Pancreas (tissue), 10 donors: ENCODE results near the gene GNG2. TPM values are rescaled to one million over a fixed set of nuclear protein-coding genes. Genes with fewer than 3 reads are reported as not detected.

Experiments used
- ATAC-seq, 4 donors: fragments of 200-7000 bp; cut with Tn5 transposase; one replicate each; pipeline versions ENCODE4 v1.8.0 to v1.9.1; 2020; ENCODE audit warnings: mild to moderate bottlenecking in 4 of 4, moderate library complexity in 4 of 4
- DNase-seq, 6 donors: peaks; one replicate each; pipeline ENCODE4 v3.0.0-alpha.2; 2020
- FAIRE-seq: peaks from 2 replicates; lab custom pipeline; 2012; peaks lifted over from hg19 to GRCh38; lab: Jason Lieb, UNC
- H3K27ac ChIP-seq, 4 donors: fragments of 200-600 bp; sonication (generic); 1 replicate in 3 of 4; 2 replicates in 1 of 4; pipeline versions ENCODE4 v1.5.0 to v1.8.0; 2020
- H3K27me3 ChIP-seq, 4 donors: fragments of 200-600 bp; one replicate each; pipeline ENCODE4 v1.8.0; 2021
- H3K36me3 ChIP-seq, 3 donors: fragments of 200-600 bp; sonication (generic) in 1 of 3; one replicate each; pipeline versions ENCODE4 v1.5.0 to v1.8.0; 2020 to 2021
- H3K4me1 ChIP-seq, 3 donors: fragments of 200-600 bp; one replicate each; pipeline ENCODE4 v1.8.0; 2021
- H3K4me3 ChIP-seq, 4 donors: fragments of 200-600 bp; sonication (generic) in 2 of 4; one replicate each; pipeline versions ENCODE4 v1.5.0 to v1.8.0; 2020 to 2021
- H3K9me3 ChIP-seq, 4 donors: fragments of 200-600 bp; one replicate each; pipeline ENCODE4 v1.8.0; 2021
- WGBS, 2 donors: extraction: QIAGEN DNeasy Blood & Tissue Kit; methylation state at CpG; one replicate each; pipeline ENCODE4 v1.1.7; 2013; 5-methylcytosine and 5-hydroxymethylcytosine counted together
- intact Hi-C, 3 donors: fragments of 100-400 bp; cut with DNase I; formaldehyde crosslinking; loops; one replicate each; pipeline versions ENCODE4 v1.11.1 to v1.14.2; 2022
- polyA plus RNA-seq, 2 donors: library from polyadenylated mRNA; stranded (reverse); fragments of 200-250 nt; gene quantifications; one replicate each; pipeline ENCODE4 v1.2.3, GENCODE V29; 2013
- total RNA-seq, 6 donors: library from RNA; stranded (reverse); fragmentation: NEBNext Ultra II Directional in 4 of 6; extraction: Animal tissue kit (Norgen Biotek cat#: 25700) in 4 of 6; gene quantifications; one replicate each; pipeline versions ENCODE4 v1.2.1 to v1.2.4, GENCODE V29; 2021 to 2023
- TF ChIP-seq, protein P1 (sequence below), 4 donors: fragments of 200-600 bp; sonication (generic) in 3 of 4; IDR thresholded peaks; one replicate each; pipeline versions ENCODE4 v1.5.0 to v1.8.0; 2021; ENCODE audit warnings: antibody characterized with exemption in 4 of 4
- donor health status: healthy with polysubstance abuse.
- donor health status: DM: no; HTN: no; CAD: no; lungs with moderate emphysema.
- donor health status: DM: no; HTN: no; CAD: no.
- donor health status: control.
- donor health status: control.
- donor health status: Bipolar disorder and iron deficiency.
- donor health status: DM: yes; HTN: yes; CAD: no.
- donor health status: DM: no; HTN: no; CAD: no.
- donor health status: DM: no; HTN: no; CAD: no.
- donor health status: DM: yes; HTN: yes; CAD: no.

GNG2 gene
- total and polyA plus RNA-seq, 8 donors, result 1.7 to 23.0 (median 7.0) TPM

DNA sequence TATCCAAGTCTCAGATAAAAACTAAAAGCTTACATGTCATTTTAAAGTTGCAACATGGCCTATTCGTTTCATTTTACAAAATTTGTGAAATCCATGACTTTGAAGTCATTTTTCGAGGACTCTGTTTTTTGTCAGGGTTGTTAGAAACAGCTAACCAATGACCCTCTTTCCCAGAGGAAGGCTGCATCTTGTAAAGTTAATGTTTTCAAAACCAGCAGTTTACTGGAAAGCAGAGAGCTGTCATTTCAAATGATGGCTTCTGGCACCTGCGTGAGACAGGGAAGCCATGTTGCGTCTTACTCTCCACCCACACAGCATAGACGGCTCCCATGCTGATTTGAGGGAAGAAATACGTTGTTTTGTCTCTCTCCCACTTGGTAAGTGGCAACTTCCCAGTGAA is 78.8 kb downstream of the GNG2 start:
- no peaks in the 10 kb centered on the region for H3K27me3 ChIP-seq
- TF ChIP-seq, protein P1, sequence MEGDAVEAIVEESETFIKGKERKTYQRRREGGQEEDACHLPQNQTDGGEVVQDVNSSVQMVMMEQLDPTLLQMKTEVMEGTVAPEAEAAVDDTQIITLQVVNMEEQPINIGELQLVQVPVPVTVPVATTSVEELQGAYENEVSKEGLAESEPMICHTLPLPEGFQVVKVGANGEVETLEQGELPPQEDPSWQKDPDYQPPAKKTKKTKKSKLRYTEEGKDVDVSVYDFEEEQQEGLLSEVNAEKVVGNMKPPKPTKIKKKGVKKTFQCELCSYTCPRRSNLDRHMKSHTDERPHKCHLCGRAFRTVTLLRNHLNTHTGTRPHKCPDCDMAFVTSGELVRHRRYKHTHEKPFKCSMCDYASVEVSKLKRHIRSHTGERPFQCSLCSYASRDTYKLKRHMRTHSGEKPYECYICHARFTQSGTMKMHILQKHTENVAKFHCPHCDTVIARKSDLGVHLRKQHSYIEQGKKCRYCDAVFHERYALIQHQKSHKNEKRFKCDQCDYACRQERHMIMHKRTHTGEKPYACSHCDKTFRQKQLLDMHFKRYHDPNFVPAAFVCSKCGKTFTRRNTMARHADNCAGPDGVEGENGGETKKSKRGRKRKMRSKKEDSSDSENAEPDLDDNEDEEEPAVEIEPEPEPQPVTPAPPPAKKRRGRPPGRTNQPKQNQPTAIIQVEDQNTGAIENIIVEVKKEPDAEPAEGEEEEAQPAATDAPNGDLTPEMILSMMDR (IDR thresholded peaks at IDR 0.05), result no peak
- peak in 2 of 6 donors; percentile 7 to 21 for DNase-seq
- ATAC-seq, result peak in 3 of 4 donors; percentile 22 to 47 (median 42)
- no peak for FAIRE-seq
- H3K4me3 ChIP-seq, result no peak overlapping the region
- H3K4me1 ChIP-seq, result no peaks in the 10 kb centered on the region
- H3K36me3 ChIP-seq, result no peaks in the 10 kb centered on the region
- H3K9me3 ChIP-seq, result no peaks in the 10 kb centered on the region
- intact Hi-C loops, result no loop called here
- 56 to 63% methylated on average over 6 of the region's 6 CpGs for WGBS, 2 donors
- no peak overlapping the region for H3K27ac ChIP-seq

DNA sequence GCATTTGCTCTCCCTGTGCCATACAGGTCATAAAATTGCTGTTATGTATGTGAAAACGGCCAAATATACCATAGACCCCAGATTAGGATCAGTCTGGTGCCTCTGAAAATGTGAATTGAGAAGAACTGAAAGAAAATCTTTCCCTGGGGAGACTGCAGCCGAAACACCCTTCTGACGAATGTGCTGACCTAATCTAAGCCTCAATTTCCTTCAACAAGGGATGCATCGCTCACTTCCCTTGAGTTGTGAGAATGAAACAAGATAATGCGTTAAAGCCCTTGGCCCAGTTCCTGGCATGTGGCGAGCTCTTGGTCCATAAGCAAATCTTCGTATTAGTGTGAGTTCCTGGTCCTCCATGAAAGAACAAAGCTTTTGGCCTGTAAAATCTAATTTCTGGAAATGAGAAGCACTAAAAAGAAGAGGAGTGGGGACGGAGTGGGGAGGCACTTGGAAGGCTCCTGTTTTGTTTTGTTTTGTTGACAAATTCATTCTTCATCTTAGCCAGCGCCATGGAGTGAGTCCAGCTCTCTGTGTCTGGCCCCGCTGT is 79.4 kb downstream of the GNG2 start:
- no peaks in the 10 kb centered on the region for H3K27me3 ChIP-seq
- DNase-seq (no peak), ATAC-seq (peak in 2 of 4 donors; percentile 17 to 32), FAIRE-seq (no peak)
- TF ChIP-seq, protein P1 (IDR thresholded peaks at IDR 0.05), result no peak
- H3K9me3 ChIP-seq, result no peaks in the 10 kb centered on the region
- no peak overlapping the region for H3K4me3 ChIP-seq
- WGBS, 2 donors, result 73 to 76% methylated on average over 10 of the region's 10 CpGs
- no peaks in the 10 kb centered on the region for H3K4me1 ChIP-seq
- no peaks in the 10 kb centered on the region for H3K36me3 ChIP-seq
- H3K27ac ChIP-seq, result no peak overlapping the region
- intact Hi-C loops, result no loop called here

GRCh38 chr14:51942971-51943370 is 82.6 kb downstream of the GNG2 start:
- 74 to 92% methylated on average over 2 of the region's 2 CpGs for WGBS, 2 donors
- no peak overlapping the region for H3K4me3 ChIP-seq
- no peak for DNase-seq
- FAIRE-seq, result no peak
- no peaks in the 10 kb centered on the region for H3K4me1 ChIP-seq
- no peaks in the 10 kb centered on the region for H3K27me3 ChIP-seq
- H3K27ac ChIP-seq, result no peak overlapping the region
- intact Hi-C loops, result no loop called here
- H3K9me3 ChIP-seq, result no peaks in the 10 kb centered on the region
- TF ChIP-seq, protein P1 (IDR thresholded peaks at IDR 0.05), result no peak
- ATAC-seq, result no peak
- H3K36me3 ChIP-seq, result no peaks in the 10 kb centered on the region

DNA sequence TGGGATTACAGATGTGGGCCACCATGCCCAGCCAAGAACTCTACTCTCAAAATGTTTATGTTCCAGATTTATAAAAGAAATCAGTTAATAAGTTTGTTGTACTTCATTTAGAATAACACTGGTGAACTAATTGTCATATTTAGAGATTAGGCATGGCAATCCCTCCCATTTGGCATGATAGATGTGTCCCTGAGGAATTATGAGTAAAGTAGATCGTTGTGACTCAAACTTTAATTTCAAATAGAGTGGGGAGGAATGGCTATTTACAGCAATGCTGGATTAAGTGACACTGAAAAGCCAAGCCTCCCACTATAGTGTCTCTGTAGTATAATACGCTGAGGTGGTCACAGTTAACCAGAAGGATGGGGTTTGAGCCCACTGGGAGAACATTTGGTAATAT is 89.6 kb downstream of the GNG2 start:
- Histone ChIP-seq H3K4me3 (no peak overlapping the region), H3K27ac (no peak overlapping the region), H3K27me3 (no peaks in the 10 kb centered on the region), H3K4me1 (no peaks in the 10 kb centered on the region), H3K36me3 (no peaks in the 10 kb centered on the region), H3K9me3 (no peaks in the 10 kb centered on the region)
- intact Hi-C loops, result no loop called here
- FAIRE-seq (no peak), ATAC-seq (no peak), DNase-seq (no peak)
- TF ChIP-seq, protein P1 (IDR thresholded peaks at IDR 0.05), result no peak
- WGBS, 2 donors, result 57 to 66% methylated on average over 2 of the region's 2 CpGs

GRCh38 chr14:51951656-51952055 is 91.2 kb downstream of the GNG2 start:
- WGBS, 2 donors, result 49 to 54% methylated on average over 3 of the region's 3 CpGs
- intact Hi-C loops, result no loop called here
- FAIRE-seq, result no peak

More at GRCh38 chr14:51951656-51952055, 91.2 kb downstream of the GNG2 start:
- Histone ChIP-seq H3K36me3 (no peaks in the 10 kb centered on the region), H3K9me3 (no peaks in the 10 kb centered on the region), H3K4me1 (no peaks in the 10 kb centered on the region), H3K27ac (no peak overlapping the region), H3K4me3 (no peak overlapping the region), H3K27me3 (no peaks in the 10 kb centered on the region)
- ATAC-seq, result no peak
- DNase-seq, result no peak
- TF ChIP-seq, protein P1 (IDR thresholded peaks at IDR 0.05), result no peak
